Ectodermal cell (in vitro differentiated cells): Measurements from ENCODE around the gene ADORA1.

Source experiments
- H3K27ac ChIP-seq: 2 replicates; pipeline ENCODE4 v1.7.0; 2013; ENCODE audit warnings: mild to moderate bottlenecking, low read depth, low read length; ENCODE audit not compliant: insufficient read depth, poor library complexity, severe bottlenecking
- H3K27me3 ChIP-seq: 2 replicates; pipeline ENCODE4 v1.7.0; 2013; ENCODE audit warnings: mild to moderate bottlenecking, low read length; ENCODE audit not compliant: insufficient read depth, control insufficient read depth, poor library complexity, severe bottlenecking
- H3K36me3 ChIP-seq: one replicate; pipeline ENCODE4 v1.7.0; 2013; ENCODE audit warnings: low read length; ENCODE audit not compliant: control insufficient read depth, insufficient read depth
- H3K4me1 ChIP-seq: one replicate; pipeline ENCODE4 v1.7.0; 2013; ENCODE audit warnings: low read length; ENCODE audit not compliant: control insufficient read depth, insufficient read depth
- H3K4me3 ChIP-seq: 2 replicates; pipeline ENCODE4 v1.7.0; 2013; ENCODE audit warnings: low read depth, low read length, control low read depth; ENCODE audit not compliant: insufficient read depth
- H3K9me3 ChIP-seq: 2 replicates; pipeline ENCODE4 v1.7.0; 2013; ENCODE audit warnings: mild to moderate bottlenecking, low read length, moderate library complexity; ENCODE audit not compliant: control insufficient read depth
- WGBS, 2 experiments: methylation state at CpG; one replicate each; pipeline ENCODE4 v1.1.7; 2013; ENCODE audit warnings: missing lambda C conversion rate in 2 of 2; 5-methylcytosine and 5-hydroxymethylcytosine counted together

ADORA1 gene

DNA sequence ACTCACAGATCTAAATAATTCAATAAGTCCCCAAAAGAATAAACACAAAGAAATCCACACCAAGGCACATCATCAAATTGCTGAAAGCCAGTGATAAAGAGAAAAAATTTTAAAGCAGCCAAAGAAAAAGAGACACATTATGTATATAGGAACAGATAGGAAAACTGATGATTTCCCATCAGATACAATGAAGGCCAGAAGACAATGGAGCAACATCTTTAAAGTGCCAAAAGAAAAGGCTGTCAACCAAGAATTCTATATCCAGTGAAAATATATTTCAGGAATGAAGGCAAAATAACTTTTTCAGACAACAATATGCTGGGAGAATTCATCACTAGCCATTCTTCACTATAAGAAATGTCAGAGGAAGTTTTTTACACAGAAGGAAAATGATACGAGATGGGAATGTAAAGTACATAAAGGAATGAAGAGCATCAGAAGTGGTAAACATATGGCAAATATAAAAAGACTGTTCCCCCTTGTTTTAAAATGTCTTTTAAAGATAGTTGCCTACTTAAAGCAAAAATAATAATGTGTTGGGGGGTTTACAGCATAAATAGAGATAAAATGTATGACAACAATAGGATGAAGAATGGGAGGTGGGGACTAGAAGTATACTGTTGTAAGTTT lies 32.4 kb upstream of the ADORA1 start:
- H3K4me1 ChIP-seq = no peaks in the 10 kb centered on the region
- H3K27me3 ChIP-seq = no peaks in the 10 kb centered on the region
- no peak overlapping the region for H3K27ac ChIP-seq
- no peak overlapping the region for H3K4me3 ChIP-seq
- H3K9me3 ChIP-seq = no peaks in the 10 kb centered on the region
- H3K36me3 ChIP-seq = no peaks in the 10 kb centered on the region
- 89 to 100% methylated on average over 1 of the region's 1 CpG for WGBS, 2 experiments

DNA sequence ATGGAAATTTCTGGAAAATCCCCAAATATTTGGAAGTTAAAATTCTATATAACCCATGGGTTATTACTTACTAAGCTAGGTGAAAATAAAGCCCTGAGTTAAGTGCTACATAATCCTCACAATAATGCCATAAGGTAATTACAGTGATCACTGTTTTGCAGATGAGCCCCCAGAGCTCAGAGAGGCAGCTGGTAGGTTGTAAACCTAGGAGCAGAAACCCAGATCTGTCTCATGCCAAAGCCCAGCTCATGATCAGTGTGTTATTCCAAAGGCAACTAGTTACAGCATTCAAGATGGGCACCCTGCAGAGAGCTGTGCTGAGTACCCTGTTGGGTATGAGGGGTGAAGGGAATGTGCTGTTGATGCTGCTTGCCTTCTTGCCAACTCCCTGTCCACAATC lies 31.0 kb upstream of the ADORA1 start:
- Histone ChIP-seq H3K9me3 (no peaks in the 10 kb centered on the region), H3K4me1 (no peaks in the 10 kb centered on the region), H3K36me3 (no peaks in the 10 kb centered on the region), H3K27me3 (no peaks in the 10 kb centered on the region), H3K27ac (no peak overlapping the region), H3K4me3 (no peak overlapping the region)

DNA sequence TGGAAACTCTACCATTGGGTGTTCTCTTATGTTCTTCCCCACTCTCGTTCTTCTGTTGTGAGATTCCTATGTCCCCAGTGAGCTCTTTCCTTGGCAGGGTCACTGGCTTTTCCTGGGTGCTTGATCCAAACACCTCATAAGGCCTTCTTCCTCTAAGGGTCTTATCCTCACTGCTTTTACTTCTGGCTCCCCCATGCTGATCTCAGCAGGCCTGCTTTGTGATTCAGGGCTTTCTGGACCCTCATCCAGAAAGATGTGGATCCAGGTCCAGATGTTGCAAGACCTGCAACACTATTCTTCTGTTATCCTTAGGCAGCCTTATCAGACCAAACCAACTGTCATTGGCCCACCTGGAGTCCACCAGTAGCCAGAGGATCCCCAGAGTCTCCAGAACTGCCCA lies 30.5 kb upstream of the ADORA1 start:
- WGBS, 2 experiments = 89 to 97% methylated on average over 1 of the region's 1 CpG
- Histone ChIP-seq H3K27ac (no peak overlapping the region), H3K4me1 (no peaks in the 10 kb centered on the region), H3K27me3 (no peaks in the 10 kb centered on the region), H3K4me3 (no peak overlapping the region), H3K9me3 (no peaks in the 10 kb centered on the region), H3K36me3 (no peaks in the 10 kb centered on the region)

DNA sequence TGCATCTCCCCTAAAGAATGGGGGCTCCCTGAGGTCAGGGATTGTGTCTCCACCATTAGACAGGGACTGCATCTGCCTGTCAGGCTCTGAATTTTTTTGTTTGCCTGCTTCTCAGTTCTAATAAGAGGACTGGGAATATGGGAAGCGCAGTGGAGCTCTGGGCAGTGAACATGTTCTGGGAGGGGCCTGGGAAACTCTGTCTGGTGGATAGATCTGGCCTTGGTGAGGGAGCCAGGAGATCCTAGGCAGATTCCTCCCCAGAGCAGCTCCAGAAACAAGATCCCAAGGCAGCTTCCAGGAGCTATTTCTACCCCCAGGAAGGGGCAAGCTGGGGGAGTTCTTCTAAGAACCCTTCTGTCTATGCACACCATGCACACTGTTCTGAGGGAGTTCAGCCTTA lies 29.1 kb upstream of the ADORA1 start:
- no peaks in the 10 kb centered on the region for H3K4me1 ChIP-seq
- H3K36me3 ChIP-seq = no peaks in the 10 kb centered on the region
- no peak overlapping the region for H3K27ac ChIP-seq
- H3K4me3 ChIP-seq = no peak overlapping the region
- H3K9me3 ChIP-seq = no peaks in the 10 kb centered on the region
- 91 to 94% methylated on average over 1 of the region's 1 CpG for WGBS, 2 experiments
- H3K27me3 ChIP-seq = no peaks in the 10 kb centered on the region

DNA sequence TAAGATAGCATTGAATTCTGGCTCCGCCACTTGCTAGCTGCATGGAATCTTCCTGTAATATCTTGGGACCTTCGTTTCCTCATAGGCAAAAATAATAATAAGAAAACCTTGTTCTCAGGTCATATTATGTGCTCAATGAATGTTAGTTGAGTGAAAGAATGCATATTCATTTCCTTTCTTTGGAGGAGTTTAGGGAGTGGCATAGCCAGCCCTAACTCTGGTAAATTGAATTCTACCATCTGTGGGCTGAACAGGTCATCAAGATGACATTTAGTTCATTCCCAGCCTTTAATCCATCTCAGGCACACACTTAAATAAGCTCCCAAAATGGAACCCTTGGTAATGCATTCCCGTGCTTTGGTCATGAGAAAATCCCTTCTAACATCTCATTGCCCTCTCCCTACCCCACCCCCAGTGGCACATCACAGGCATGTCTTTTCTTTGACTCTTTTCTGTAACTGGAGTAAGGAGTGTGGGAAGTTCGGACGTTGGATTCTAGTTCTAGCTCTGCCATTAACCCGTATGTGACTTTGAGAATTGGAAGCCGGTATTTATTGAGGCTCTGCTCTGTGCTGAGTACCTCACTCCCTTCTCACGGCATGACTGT lies 28.5 kb upstream of the ADORA1 start:
- H3K4me3 ChIP-seq = no peak overlapping the region
- H3K9me3 ChIP-seq = no peaks in the 10 kb centered on the region
- 91 to 94% methylated on average over 8 of the region's 8 CpGs for WGBS, 2 experiments
- no peaks in the 10 kb centered on the region for H3K27me3 ChIP-seq
- no peaks in the 10 kb centered on the region for H3K36me3 ChIP-seq
- H3K27ac ChIP-seq = no peak overlapping the region
- H3K4me1 ChIP-seq = no peaks in the 10 kb centered on the region

DNA sequence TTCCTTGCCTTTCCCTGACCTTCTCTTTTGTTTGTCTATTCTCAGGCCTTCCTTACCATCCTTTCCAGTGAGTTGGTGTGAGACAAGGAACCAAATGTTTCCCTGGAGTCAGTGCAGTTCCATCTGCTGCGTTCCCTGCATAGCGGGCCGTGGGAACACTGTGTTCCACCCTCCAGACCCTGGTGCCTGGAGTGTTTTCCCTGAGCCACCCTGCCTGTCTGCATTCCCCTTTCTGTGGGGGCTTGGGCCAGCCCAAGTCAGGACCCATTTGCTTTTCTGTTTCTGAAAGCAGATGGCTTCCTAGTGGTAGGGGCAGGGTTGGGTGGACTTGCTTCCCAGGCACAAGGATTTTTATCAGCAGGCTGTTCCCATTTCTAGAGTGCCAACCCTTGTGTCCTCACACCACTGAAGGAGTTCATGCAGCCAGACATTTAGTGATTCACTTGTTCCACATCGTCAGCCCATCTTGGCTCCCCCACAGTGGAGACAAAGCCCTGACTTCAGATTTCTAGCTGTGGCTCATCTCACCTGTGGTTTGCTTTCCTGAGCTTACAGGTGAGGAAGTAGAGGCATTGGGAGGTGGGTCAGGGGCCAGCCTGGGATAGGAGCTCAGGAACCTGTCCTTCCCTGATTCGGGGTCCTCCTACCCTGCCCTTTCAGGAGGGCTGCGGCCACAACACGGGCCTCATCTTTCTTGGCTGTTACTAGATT lies 27.6 kb upstream of the ADORA1 start:
- Histone ChIP-seq H3K27ac (no peak overlapping the region), H3K27me3 (no peaks in the 10 kb centered on the region), H3K9me3 (no peaks in the 10 kb centered on the region), H3K4me1 (no peaks in the 10 kb centered on the region), H3K36me3 (no peaks in the 10 kb centered on the region), H3K4me3 (no peak overlapping the region)
- WGBS, 2 experiments = 94 to 96% methylated on average over 7 of the region's 7 CpGs

DNA sequence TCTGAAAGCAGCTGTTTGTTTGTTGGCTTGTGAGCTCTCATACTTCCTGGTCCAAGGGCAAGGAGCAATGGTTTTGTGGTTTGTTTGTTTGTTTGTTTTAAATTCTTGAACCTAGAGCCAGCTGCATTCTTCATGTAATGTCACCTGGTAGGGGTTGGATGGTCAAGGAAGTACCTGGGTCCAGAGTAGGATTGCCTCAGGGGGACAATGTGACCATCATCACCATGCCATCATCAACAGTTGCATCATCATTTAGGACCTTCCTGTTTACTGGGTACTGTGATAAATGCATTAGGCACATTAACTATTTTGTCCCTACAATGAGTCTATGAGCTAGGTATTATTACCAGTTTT lies 27.0 kb upstream of the ADORA1 start:
- H3K4me3 ChIP-seq = no peak overlapping the region
- H3K27me3 ChIP-seq = no peaks in the 10 kb centered on the region
- H3K36me3 ChIP-seq = no peaks in the 10 kb centered on the region
- no peak overlapping the region for H3K27ac ChIP-seq
- H3K9me3 ChIP-seq = no peaks in the 10 kb centered on the region
- no peaks in the 10 kb centered on the region for H3K4me1 ChIP-seq

DNA sequence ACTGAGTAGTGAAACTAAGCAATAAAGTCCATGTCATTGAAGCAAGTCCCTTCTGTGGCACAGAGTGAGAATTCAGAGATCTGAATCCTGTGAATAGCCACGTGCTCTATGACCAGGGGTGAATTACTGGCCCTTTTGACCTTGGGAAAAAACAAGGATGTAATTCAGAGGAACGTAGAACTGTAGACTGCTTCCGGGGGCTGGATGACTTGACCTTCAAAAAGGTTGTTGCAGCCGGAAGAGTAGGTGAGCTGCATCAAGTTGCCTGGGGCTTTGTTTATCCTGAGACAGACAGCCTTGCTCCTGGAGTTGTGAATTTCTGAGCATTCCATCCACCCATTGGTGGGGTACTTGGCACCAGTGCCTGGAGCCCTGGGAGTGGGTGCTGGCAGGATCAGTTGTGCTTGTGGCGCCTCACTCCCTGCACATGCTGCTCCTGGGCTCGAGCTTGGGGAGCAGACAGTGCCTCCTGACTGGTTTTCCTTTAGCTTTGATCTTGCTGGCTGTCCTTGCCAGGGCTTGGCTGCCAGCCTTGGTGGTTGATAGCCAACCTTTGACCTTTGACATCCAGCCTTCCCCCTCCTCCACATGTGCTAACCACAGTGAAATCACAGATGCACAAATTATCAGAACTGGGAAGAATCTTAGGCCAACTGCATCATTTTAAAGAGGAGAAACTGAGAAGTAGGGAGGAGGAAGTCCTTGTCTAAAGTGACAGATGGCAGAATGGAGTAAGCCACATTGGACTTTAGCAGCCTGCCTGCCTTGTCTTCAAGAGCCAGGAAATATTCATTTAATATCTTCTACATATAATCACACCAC lies 25.5 kb upstream of the ADORA1 start:
- no peak overlapping the region for H3K4me3 ChIP-seq
- no peaks in the 10 kb centered on the region for H3K36me3 ChIP-seq
- H3K27ac ChIP-seq = no peak overlapping the region
- 87 to 89% methylated on average over 6 of the region's 6 CpGs for WGBS, 2 experiments
- no peaks in the 10 kb centered on the region for H3K27me3 ChIP-seq
- H3K9me3 ChIP-seq = no peaks in the 10 kb centered on the region
- no peaks in the 10 kb centered on the region for H3K4me1 ChIP-seq

DNA sequence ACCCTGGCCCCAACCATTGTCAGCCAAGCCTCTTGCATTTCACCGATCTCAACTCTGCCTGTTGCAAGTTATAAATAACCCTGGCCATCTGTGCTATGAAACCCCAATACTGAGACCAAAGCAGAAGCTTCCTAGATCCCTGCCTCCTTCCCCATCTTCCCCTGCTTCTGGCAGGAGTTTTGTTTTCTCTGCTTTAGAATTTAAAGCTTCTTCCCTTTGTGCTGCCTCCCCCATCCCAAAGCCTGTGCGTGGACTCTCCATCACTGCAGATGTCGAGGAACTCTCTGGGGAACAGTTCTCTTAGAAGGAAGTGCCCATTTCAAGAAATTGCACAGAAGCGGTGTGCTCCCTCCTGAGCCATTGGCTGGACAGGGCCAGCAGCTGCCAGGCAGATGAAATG lies 24.3 kb upstream of the ADORA1 start:
- Histone ChIP-seq H3K4me1 (no peaks in the 10 kb centered on the region), H3K4me3 (no peak overlapping the region), H3K36me3 (no peaks in the 10 kb centered on the region), H3K9me3 (no peaks in the 10 kb centered on the region), H3K27me3 (no peaks in the 10 kb centered on the region), H3K27ac (no peak overlapping the region)
- 90 to 96% methylated on average over 4 of the region's 4 CpGs for WGBS, 2 experiments

DNA sequence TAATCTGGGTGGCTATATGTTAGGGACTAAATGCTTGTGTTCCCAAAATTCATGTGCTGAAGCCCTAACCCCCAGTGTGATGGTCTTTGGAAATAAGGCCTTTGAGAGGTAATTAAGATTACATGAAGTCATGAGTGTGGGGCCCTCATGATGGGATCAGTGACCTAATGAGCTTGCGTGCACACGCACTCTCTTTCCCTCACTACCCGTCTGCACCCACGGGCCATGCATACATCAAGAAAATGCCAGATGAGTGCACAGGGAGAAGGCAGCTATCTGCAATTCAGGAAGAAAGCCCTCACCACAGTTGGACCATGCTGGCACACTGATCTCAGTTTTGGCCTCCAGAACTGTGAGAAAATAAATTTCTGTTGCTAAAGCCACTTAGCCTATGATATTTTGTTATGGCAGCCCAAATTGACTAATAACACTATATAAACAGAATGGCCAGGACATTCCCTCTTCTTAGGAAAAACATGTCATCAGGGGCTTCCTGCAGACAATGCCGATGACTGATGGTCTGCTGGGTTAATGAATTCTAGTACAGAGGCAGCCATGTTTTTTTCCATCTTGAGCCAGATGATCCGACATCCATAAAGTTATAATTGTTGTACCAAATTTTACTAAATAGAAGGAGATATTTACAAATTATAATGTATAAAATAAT lies 23.6 kb upstream of the ADORA1 start:
- Histone ChIP-seq H3K36me3 (no peaks in the 10 kb centered on the region), H3K9me3 (no peaks in the 10 kb centered on the region), H3K27me3 (no peaks in the 10 kb centered on the region), H3K4me1 (no peaks in the 10 kb centered on the region), H3K27ac (no peak overlapping the region), H3K4me3 (no peak overlapping the region)
- WGBS, 2 experiments = 94 to 96% methylated on average over 5 of the region's 6 CpGs
